Measurements from ENCODE around the gene C12orf76.
"Not testable (repeated sequence)": the region's sequence is repeated elsewhere in the genome, so short reads cannot be mapped to it uniquely, and the experiment has no call there.

GRCh38 chr12:110008681-110009398 is 39.5 kb downstream of the C12orf76 start:
- TF ChIP-seq CTCF (IDR thresholded peaks at IDR 0.05; ENCODE audit: low read length); EZH2phosphoT487 (IDR thresholded peaks at IDR 0.05; ENCODE audit: low read length); EZH2 (optimal IDR thresholded peaks at IDR 0.05; ENCODE audit: low read depth, low read length): not testable (repeated sequence)
